ENCODE results near the gene POLRMT.
"Not testable (repeated sequence)": the region's sequence is repeated elsewhere in the genome, so short reads cannot be mapped to it uniquely, and the experiment has no call there.

The POLRMT gene

DNA sequence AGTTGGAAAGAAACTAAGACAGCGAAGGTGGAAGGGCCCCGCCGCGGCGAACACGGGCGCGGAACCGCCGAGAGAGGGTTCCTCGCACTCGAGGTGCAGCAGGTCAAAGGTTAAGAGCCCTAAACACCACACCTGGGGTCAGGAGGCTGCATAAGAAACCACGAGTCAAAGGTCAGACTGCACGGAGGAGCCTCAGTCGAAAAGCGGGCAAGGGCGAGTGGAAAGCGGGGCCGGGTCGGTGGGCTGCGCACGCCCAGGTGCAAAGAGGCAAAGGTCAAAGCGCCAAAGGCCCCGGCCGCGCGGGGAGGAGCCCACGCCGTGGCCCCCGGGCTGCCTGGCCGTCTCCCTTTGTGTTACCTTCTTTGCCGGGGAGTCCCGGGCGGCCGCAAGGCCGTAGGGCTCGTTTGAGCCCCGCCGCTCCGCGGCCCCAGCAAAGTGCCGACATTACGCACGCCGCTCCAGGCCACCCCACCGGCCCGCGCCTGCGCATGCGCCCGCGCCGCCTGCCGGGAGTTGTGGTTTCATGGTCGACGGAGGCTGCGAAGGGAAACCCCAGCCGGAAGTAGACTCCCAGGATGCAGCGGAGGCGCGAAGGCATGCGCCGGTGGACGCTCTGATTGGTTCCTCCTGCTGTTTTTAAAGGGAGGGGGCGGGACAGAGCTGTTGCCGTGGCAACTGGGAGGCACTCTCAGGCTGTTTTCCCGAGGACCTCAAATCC lies at the start of gene POLRMT:
TSS of gene POLRMT (minus strand) at position 470 of the 718 bp plus-strand sequence. CDS start at position 445, 25 bp downstream.
- DNase-seq = peak; percentile 94

GRCh38 chr19:682678-683320 lies 49.5 kb upstream of the POLRMT start:
- no peak for DNase-seq

- no peak for DNase-seq
These were observed 48.0 kb upstream of the POLRMT start for GRCh38 chr19:681029-682019.

DNA sequence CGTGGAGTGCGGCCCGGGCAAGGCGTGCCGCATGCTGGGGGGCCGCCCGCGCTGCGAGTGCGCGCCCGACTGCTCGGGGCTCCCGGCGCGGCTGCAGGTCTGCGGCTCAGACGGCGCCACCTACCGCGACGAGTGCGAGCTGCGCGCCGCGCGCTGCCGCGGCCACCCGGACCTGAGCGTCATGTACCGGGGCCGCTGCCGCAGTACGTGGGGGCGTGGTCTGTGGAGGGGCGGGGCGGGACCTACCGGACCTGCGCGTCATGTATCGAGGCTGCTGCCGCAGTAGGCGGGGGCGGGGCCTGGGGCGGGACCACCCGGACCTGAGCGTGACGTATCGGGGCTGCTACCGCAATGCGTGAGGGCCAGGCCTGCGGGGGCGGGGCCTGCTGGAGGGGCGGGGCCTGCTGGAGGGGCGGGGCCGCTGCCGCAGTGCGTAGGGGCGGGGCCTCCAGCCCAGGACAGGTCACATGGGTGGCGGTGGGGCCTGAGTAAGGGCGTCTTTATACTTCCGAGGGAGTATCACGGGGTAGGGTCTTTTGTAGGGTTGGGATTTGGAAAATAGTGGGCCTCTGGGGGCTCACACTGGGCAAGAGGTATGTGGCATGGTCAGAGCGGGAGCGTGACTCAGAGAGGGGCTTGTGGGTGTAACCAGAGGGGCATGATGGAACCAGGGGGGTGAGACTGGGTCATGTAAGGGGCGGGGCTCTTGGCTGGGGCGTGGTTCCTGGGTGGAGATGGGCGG lies 47.1 kb upstream of the POLRMT start:
- DNase-seq = peak; percentile 86

DNA sequence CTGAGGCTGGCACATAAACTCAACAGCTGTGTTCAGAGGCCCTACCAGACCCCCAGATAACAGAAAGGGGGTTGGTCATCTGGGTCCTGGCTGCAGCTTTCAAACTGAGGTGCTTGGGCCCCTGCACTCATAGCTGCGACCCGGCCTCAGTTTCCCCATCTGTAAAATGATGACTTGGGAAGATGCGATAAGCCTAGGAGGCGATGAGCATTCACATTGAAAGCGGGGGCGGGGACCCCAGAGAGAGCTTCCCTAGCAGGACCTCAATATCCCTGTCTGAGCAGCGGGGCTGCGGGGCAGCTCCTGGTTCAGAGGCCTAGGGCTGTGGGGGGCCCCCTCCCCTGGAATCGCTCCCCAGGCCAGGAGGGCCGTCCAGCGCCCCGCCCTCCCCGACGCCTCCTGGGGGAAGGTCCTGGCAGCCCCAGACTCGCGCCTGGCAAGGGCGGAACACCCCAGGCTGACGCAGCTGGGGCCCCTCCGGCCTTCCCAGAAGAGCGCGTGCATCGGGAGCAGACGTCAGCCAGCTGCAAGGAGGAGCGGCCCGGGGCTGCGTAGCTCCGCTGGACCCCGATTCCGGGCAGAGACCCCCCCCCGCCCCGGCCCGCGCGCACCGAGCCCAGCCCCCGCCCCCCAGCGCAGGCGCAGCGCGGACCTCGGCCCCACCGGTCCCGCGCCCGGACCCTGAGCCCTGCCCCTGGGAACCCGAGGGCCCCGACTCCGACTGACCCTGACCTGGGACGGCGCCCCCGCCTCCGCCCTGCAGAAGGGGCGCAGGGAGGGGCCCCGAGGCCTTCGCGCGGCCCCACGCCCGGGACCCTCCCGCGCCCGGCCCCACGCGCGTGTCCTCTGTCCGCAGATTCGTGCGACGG lies 46.3 kb upstream of the POLRMT start:
- peak; percentile 17 for DNase-seq

- no peak for DNase-seq
These were observed 45.6 kb upstream of the POLRMT start for GRCh38 chr19:678791-679388.

DNA sequence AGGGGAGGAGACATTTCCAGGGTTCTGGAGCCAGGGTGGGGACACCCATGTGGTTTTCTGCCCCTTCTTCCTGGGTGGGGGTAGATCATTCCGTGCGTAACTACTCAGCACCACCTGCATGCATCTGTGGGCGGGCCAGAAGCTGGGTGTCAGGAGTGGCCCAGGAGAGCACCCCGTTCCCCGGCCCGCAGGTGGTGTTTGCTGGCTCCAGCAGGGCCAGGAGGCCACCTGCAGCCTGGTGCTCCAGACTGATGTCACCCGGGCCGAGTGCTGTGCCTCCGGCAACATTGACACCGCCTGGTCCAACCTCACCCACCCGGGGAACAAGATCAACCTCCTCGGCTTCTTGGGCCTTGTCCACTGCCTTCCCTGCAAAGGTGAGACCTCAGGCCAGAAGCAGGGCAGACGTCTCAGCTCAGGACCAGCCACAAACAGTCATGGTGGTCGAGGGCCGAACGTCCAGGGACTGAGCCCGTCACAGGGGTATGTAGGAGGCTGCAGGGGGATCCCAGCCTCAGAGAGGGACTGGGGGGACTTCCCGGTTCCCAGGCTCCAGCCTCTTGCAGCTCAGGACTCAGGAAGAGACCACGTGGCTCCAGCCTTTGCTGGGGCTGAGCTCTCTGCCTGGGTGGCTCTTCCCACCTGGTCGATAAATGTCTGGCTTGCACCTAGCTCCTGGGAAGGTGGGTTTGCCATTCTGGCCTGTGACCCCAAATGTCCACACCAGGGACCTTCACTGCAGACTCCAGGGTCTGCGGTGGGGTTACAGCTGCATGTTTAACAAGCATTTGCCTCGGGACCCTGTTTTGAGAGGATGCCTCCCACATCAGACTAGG lies 44.5 kb upstream of the POLRMT start:
- no peak for DNase-seq

- DNase-seq = no peak
These were observed 43.9 kb upstream of the POLRMT start for GRCh38 chr19:677201-677600.

GRCh38 chr19:676339-677105 lies 43.2 kb upstream of the POLRMT start, which contains the start of gene FSTL3:
Gene FSTL3, plus strand, starts transcription at chr19:676392. Its CDS starts 32 bp downstream, at chr19:676424.
- no peak for DNase-seq

GRCh38 chr19:676007-676338 lies 42.6 kb upstream of the POLRMT start:
- no peak for DNase-seq

DNA sequence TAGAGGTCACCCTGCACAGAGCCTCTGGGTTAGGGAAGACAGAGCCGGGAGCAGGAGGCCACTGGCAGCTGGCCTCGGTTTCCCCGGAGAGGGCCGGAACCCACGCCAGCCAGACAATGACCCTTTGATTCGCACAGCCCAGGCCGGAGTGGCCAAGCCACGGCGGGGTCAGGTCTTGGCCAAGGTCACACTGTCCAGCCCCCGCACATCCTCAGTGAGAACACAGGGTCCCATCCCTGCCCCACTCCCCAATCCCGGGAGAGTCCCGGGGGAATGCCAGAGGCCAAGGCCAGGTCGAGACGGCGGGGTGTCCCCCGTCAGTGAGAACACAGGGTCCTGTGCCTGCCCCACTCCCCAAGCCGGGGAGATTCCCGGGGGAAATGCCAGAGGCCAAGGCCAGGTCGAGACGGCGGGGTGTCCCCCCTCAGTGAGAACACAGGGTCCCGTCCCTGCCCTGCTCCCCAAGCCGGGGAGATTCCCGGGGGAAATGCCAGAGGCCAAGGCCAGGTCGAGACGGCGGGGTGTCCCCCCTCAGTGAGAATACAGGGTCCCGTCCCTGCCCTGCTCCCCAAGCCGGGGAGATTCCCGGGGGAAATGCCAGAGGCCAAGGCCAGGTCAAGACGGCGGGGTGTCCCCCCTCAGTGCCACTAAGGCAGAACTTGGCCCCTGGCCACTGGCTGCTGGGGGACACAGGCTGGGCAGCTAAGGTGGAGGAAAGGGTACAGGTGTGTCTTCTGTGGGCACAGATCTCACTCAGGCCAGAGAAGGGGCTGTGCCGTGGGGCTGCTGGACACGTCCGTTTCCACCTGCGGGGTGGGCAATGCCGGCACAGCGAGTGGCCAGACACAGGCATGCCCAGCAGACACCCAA lies 41.2 kb upstream of the POLRMT start:
- DNase-seq = no peak

DNA sequence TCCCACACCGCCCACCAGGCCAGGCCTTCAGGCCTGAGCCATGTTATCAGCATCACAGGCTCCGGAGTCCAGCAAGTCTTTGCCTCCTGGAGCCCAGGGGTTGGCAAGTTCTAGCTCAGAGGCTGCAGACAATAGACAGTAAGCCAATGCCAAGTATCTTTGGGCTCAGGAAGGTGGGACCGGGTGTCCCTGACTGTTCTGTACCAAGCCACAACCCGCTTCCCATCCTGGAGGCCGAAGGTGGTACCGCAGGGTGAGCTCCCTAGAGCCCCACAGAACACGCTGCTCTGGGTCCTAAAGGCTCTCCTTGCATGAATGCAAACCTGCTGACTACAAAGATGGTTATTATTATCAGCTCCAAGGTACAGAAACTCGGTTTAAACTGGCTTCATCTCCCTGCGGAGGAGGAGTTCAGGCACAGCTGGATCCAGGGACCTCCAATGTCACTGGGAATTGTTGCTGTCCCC lies 37.3 kb upstream of the POLRMT start:
- no peak for DNase-seq

- not testable (repeated sequence) for DNase-seq
These were observed 35.5 kb upstream of the POLRMT start for GRCh38 chr19:668675-669434.

DNA sequence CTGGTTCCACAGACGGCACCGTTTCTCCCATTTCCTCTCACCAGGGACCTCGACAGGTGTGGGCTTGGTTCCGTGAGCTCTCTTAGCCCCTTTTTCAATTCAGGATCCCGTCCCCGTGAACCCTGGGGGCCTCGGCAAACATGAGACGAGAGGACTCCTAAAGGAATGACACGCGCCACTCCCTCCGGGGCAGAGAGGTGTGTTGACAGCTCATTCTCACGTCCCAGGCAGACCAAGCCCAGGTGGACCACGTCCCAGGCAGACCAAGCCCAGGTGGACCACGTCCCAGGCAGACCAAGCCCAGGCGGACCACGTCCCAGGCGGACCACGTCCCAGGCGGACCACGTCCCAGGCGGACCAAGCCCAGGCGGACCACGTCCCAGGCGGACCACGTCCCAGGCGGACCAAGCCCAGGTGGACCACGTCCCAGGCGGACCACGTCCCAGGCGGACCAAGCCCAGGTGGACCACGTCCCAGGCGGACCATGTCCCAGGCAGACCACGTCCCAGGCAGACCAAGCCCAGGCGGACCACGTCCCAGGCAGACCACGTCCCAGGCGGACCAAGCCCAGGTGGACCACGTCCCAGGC lies 33.7 kb upstream of the POLRMT start:
- not testable (repeated sequence) for DNase-seq

DNA sequence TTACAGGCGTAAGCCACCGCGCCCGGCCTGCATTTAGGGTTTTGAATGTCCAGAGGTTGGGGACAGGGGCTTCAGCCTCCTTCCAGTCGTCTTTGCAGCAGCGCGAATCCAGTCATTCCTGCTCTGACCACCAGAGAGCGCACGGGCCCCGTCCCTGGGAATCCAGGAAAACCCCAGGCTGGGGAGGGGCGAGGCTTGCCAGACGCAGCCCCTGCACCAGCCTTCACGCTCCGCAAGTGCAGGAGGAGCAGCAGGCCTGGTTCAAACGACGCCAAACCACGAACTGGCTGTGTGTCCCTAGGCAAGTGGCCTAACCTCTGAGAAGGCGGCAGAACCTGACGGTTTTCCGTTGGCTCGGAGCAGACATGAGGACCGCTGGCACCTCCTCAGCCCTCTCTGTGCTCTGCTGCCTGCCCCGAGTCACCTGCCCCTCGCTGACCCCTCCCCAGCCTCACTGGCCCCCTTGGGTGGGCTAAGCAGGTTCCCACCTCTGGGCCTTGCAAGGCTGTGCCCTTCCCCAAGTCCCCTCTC lies 31.6 kb upstream of the POLRMT start:
- peak; percentile 73 for DNase-seq

DNA sequence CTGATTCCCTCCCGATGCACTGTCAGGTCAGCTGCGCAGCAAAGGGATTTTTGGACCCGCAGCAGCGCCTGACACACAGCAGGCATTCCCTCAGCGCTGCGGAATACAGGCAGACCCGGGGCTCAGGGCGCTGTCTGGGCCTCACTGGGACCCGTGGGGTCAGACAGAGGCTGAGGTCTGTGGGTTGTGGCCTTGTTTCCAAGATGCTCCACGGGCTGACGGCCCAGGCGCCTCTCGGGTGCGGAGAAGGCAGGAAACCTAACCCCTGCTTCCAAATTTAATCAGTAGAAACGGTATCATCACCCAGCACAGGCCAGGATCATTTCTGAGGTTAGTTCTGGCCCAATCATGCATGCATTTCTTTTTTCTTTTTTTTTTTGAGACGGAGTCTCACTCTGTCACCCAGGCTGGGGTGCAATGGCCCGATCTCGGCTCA lies 30.4 kb upstream of the POLRMT start:
- no peak for DNase-seq

Measured in DMS79 treated with DMSO at 0.1 percent for 48 hours (cell line).